Measurements from ENCODE around the gene C5AR1. TPM values are rescaled to one million over a fixed set of nuclear protein-coding genes. Genes with fewer than 3 reads are reported as not detected.

C5AR1 gene
- total and polyA plus RNA-seq, 4 donors, result 1.8 to 5.3 (median 3.2) TPM

DNA sequence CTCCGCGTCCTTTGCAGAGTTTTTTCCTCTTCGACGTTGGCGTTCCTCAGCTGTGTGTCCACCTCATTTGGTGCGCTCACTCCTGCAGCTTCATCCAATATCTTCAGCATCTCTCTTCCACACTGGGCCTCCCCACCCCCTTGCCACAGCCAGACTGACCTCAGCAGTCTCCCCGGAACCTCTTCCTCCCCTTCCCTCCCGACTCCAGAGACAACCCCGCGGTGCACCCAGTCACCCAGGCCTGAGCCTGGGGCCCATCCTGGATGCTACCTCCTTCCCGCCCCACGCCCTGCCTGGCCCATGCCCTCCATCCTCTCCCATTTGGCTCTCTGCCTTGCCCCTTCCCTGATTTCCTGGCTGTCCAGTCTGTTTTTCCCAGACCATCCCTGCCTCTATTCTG is 14.2 kb downstream of the C5AR1 start:
- no peak for DNase-seq (ENCODE audit: low spot score)
- Histone ChIP-seq H3K9me3 (ENCODE audit: control insufficient read depth in 4 of 4, low read length in 3 of 4) (no peaks in the 10 kb centered on the region), H3K36me3 (ENCODE audit: control insufficient read depth in 4 of 4, insufficient read depth in 3 of 4, low read depth in 1 of 4, low read length in 3 of 4) (no peaks in the 10 kb centered on the region), H3K27me3 (ENCODE audit: control insufficient read depth in 4 of 4, insufficient read depth in 4 of 4, low read length in 3 of 4) (no peaks in the 10 kb centered on the region), H3K27ac (ENCODE audit: low read depth in 1 of 2, low read length in 2 of 2) (peak overlapping the region; percentile 23 to 49), H3K4me1 (ENCODE audit: control insufficient read depth in 4 of 4, insufficient read depth in 4 of 4, low read length in 3 of 4) (no peaks in the 10 kb centered on the region), H3K9ac (ENCODE audit: low read depth in 1 of 2, low read length in 2 of 2) (no peak overlapping the region), H3K4me3 (ENCODE audit: low read depth in 1 of 3, low read length in 3 of 3) (no peak overlapping the region)
- WGBS, result 78% methylated on average over 12 of the region's 12 CpGs
- TF ChIP-seq HNF4A (conservative IDR thresholded peaks at IDR 0.05) (no peak), HNF4G (IDR thresholded peaks at IDR 0.05) (no peak), TAF1 (conservative IDR thresholded peaks at IDR 0.05) (no peak), YY1 (IDR thresholded peaks at IDR 0.05) (no peak), EGR1 (IDR thresholded peaks at IDR 0.05; ENCODE audit: low read depth in 2 of 2) (no peak), ATF3 (IDR thresholded peaks at IDR 0.05) (no peak)
- TF ChIP-seq, protein P1, sequence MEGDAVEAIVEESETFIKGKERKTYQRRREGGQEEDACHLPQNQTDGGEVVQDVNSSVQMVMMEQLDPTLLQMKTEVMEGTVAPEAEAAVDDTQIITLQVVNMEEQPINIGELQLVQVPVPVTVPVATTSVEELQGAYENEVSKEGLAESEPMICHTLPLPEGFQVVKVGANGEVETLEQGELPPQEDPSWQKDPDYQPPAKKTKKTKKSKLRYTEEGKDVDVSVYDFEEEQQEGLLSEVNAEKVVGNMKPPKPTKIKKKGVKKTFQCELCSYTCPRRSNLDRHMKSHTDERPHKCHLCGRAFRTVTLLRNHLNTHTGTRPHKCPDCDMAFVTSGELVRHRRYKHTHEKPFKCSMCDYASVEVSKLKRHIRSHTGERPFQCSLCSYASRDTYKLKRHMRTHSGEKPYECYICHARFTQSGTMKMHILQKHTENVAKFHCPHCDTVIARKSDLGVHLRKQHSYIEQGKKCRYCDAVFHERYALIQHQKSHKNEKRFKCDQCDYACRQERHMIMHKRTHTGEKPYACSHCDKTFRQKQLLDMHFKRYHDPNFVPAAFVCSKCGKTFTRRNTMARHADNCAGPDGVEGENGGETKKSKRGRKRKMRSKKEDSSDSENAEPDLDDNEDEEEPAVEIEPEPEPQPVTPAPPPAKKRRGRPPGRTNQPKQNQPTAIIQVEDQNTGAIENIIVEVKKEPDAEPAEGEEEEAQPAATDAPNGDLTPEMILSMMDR (IDR thresholded peaks at IDR 0.05; ENCODE audit: low read depth, low read length, missing input control), result no peak
- TF ChIP-seq, protein P2, sequence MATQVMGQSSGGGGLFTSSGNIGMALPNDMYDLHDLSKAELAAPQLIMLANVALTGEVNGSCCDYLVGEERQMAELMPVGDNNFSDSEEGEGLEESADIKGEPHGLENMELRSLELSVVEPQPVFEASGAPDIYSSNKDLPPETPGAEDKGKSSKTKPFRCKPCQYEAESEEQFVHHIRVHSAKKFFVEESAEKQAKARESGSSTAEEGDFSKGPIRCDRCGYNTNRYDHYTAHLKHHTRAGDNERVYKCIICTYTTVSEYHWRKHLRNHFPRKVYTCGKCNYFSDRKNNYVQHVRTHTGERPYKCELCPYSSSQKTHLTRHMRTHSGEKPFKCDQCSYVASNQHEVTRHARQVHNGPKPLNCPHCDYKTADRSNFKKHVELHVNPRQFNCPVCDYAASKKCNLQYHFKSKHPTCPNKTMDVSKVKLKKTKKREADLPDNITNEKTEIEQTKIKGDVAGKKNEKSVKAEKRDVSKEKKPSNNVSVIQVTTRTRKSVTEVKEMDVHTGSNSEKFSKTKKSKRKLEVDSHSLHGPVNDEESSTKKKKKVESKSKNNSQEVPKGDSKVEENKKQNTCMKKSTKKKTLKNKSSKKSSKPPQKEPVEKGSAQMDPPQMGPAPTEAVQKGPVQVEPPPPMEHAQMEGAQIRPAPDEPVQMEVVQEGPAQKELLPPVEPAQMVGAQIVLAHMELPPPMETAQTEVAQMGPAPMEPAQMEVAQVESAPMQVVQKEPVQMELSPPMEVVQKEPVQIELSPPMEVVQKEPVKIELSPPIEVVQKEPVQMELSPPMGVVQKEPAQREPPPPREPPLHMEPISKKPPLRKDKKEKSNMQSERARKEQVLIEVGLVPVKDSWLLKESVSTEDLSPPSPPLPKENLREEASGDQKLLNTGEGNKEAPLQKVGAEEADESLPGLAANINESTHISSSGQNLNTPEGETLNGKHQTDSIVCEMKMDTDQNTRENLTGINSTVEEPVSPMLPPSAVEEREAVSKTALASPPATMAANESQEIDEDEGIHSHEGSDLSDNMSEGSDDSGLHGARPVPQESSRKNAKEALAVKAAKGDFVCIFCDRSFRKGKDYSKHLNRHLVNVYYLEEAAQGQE (IDR thresholded peaks at IDR 0.05), result no peak

- Histone ChIP-seq H3K27ac (ENCODE audit: low read depth in 1 of 2, low read length in 2 of 2) (peak overlapping the region; percentile 23 to 49), H3K4me1 (ENCODE audit: control insufficient read depth in 4 of 4, insufficient read depth in 4 of 4, low read length in 3 of 4) (no peaks in the 10 kb centered on the region), H3K27me3 (ENCODE audit: control insufficient read depth in 4 of 4, insufficient read depth in 4 of 4, low read length in 3 of 4) (no peaks in the 10 kb centered on the region), H3K9me3 (ENCODE audit: control insufficient read depth in 4 of 4, low read length in 3 of 4) (no peaks in the 10 kb centered on the region), H3K36me3 (ENCODE audit: control insufficient read depth in 4 of 4, insufficient read depth in 3 of 4, low read depth in 1 of 4, low read length in 3 of 4) (no peaks in the 10 kb centered on the region), H3K4me3 (ENCODE audit: low read depth in 1 of 3, low read length in 3 of 3) (no peak overlapping the region), H3K9ac (ENCODE audit: low read depth in 1 of 2, low read length in 2 of 2) (no peak overlapping the region)
- no peak for DNase-seq (ENCODE audit: low spot score)
- TF ChIP-seq HNF4A (conservative IDR thresholded peaks at IDR 0.05), result no peak
- peak in 1 of 2 donors; percentile 9 for TF ChIP-seq RAD21 (IDR thresholded peaks at IDR 0.05)
- WGBS, result 64% methylated on average over 9 of the region's 9 CpGs
Measured at GRCh38 chr19:47324502-47324901, 14.8 kb downstream of the C5AR1 start.

GRCh38 chr19:47330466-47330869 is 20.8 kb downstream of the C5AR1 start:
- Histone ChIP-seq H3K4me3 (ENCODE audit: low read depth in 1 of 3, low read length in 3 of 3) (no peak overlapping the region), H3K27me3 (ENCODE audit: control insufficient read depth in 4 of 4, insufficient read depth in 4 of 4, low read length in 3 of 4) (no peaks in the 10 kb centered on the region), H3K9me3 (ENCODE audit: control insufficient read depth in 4 of 4, low read length in 3 of 4) (no peaks in the 10 kb centered on the region), H3K9ac (ENCODE audit: low read depth in 1 of 2, low read length in 2 of 2) (no peak overlapping the region), H3K4me1 (ENCODE audit: control insufficient read depth in 4 of 4, insufficient read depth in 4 of 4, low read length in 3 of 4) (no peaks in the 10 kb centered on the region), H3K27ac (ENCODE audit: low read depth in 1 of 2, low read length in 2 of 2) (peak overlapping the region; percentile 9 to 46), H3K36me3 (ENCODE audit: control insufficient read depth in 4 of 4, insufficient read depth in 3 of 4, low read depth in 1 of 4, low read length in 3 of 4) (no peaks in the 10 kb centered on the region)
- 52% methylated on average over 9 of the region's 9 CpGs for WGBS
- TF ChIP-seq RXRA (IDR thresholded peaks at IDR 0.05) (peak in 1 of 2 donors; percentile 4), NR2F2 (IDR thresholded peaks at IDR 0.05) (peak; percentile 89)
- TF ChIP-seq, protein P2 (IDR thresholded peaks at IDR 0.05), result no peak
- no peak for DNase-seq (ENCODE audit: low spot score)

Data from liver (tissue), 9 donors.